NCI-H1436 treated with DMSO at 0.1 percent for 48 hours (cell line): ENCODE data around the gene RASGEF1C.

Experiments
- DNase-seq: peaks from one replicate; lab custom pipeline; 2025; lab: John Stamatoyannopoulos, UW

The RASGEF1C gene

DNA sequence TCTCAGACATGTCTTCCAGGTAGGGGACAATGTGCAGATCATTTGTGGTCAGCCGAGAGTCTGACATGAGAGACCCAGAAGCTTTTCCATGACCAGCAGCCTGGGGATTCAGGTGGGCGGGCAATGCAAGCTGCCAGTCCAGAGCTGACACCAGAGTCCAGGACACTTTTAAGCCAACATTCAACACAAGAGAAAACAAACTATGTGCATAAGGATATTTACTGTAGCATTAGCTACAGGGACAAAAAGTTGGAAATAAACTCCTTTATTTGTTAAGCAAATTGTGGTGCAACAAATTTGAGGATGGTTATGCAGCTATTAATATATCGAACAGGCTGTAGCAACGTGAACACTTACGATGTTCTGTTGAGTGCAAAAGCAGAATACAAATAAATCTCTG lies 127.5 kb downstream of the RASGEF1C start:
- no peak for DNase-seq

DNA sequence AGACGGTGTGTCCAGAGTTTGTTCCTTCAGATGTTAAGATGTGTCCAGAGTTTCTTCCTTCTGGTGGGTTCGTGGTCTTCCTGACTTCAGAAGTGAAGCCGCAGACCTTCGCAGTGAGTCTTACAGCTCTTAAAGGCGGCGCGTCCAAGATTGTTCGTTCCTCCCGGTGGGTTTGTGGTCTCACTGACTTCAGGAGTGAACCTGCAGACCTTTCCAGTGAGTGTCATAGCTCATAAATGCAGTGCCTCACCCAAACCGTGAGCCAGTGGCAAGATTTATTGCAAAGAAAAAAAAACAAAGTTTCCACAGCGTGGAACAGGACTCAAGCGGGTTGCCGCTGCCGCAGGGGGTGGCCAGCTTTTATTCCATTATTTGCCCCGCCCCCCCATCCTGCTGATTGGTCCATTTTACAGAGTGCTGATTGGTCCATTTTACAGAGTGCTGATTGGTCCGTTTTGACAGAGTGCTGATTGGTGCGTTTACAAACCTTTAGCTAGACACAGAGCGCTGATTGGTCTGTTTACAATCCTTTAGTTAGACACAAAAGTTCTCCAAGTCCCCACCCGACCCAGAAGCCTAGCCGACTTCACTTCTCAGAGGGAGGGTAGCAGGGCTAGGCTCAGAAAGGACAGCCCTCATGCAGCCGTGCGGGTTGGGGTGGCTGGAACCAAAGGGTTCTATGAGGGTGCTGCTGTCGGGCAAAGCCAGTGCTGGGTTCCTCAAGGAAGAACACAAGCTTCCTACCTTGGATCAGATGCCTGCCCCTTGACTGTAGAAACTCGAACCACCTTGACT lies 128.3 kb downstream of the RASGEF1C start:
- DNase-seq: no peak

DNA sequence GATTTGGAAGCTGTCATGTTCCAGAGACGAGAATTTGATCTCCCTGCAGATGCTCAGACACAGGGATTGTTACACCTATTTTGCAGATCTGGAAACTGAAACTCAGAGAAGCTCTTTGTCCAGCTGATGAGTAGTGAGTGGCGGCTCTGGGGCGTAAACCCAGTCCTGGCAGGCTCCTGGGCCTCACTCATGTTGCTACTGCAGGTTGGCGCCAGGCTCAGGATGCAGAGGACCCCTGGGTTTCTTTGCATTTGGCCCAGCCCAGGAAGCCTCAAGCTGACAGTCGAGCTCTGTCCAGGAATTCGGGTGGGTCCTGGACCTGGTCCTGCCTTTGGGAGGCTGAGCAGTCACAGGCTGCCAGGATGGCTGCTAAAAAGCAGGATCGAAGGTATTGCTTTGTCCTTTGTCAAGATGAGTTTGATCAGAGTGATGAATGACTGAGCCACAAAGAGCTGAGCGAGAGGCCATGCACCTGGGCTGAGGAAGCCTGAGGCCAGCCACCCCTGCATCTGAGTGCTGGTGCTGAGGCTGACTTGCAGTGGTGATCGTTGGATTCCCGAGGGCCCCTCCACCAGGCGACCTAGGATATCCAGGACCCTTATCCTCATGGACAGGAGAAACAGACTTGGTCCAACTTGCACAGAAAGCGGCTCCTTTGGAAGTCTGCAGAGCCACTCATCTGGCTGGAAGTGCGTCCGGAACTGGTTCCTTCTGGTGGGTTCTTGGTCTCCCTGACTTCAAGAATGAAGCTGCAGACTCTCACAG lies 129.1 kb downstream of the RASGEF1C start:
- no peak for DNase-seq

DNA sequence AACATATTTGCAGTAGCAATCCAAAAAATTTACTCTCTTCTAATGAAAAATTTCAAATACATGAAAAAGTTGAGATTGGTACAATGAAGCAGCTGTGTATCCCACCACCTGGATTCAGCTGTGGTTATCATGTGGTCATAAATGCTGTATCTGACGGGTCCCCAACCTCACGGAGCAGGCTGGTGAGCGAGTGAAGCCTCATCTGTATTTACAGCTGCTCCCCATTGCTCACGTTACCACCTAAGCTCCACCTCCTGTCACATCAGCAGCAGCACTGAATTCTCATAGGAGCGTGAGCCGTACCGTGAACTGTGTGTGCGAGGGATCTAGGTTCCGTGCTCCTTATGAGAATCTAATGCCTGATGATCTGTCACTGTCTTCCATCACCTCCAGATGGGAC lies 130.7 kb downstream of the RASGEF1C start:
- DNase-seq: no peak

DNA sequence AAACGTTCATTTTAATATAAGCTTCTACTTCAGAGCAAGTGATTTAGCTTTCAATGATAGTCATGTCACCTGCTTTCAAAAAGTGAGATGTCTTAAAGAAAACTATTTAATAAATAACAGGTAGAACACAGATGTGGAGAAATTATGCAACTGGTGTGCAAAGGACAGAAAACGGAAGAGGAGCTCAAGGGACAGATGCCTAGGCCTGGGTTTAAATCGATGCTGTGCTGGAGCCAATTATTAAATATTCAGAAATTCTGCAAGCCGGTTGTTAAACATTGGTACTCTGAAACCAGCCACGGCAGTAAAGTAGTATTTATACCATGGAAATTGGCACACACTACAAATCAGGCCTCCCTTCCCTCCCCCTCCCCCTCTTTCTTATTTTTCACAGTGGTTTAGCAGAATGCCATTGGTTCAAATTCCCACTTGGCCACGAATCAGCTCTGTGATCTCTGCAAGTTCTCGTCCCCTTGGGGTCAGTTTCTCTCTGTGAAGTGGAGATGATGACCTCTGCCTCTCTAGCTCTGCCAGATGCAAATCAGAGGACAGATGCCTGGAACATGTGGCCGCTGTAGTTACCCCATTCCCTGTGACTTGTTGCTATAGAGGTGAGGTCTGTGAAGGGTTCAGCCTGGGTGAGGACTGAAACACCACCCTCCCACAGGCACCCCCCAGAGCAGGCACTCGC lies 131.3 kb downstream of the RASGEF1C start:
- DNase-seq: no peak

DNA sequence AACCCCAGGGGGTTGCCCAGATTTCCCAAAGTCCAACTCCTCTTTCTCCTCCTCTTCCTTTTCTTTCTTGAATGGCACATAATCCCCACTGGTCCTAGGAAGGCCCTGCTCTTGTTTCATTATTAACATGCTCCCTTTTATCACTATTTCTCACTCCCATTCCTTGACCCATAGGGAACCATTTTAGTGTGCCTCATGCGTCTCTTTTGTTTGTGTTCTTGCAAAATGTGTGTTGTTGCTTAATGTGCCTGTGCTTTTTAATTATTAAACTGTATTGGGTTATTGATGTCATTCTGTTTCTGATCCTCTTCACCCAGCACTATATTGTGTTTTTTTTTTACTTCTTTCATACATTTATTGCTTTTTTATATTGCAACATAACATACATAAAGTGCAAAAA lies 133.3 kb downstream of the RASGEF1C start:
- no peak for DNase-seq

DNA sequence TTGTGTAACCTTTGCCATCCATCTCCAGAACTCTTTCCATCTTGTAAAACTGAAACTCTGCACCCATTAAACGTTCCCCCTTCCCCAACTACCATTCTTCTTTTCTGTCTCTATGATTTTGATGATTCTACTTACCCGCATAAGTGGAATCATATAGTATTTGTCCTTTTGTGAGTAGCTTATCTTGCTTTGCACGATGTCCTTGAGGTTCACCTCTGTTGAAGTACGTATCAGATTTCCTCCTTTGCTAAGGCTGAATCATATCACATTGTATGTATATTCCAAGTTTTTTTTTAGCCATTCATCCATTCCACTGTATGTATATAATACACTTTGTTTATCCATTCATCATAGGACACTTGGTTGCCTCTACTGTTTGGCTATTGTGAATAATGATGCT lies 134.5 kb downstream of the RASGEF1C start:
- no peak for DNase-seq

DNA sequence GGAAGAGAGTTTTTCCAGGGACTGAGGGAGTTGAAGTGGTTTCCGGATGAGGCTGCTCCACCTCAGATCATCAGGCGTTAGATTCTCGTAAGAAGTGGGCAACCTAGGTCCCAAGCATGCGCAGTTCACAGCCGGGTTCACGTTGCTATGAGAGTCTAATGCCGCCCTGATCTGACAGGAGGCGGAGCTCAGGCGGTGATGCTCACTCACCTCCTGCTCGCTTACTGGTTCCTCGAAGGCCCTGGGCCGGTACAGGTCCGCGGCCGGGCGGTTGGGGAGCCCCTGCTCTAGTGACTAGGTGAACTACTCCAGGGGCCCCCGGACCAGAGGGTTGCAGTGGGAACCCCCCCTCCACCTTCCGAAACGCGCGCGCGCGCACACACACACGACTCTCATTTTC lies 136.5 kb downstream of the RASGEF1C start:
- no peak for DNase-seq

DNA sequence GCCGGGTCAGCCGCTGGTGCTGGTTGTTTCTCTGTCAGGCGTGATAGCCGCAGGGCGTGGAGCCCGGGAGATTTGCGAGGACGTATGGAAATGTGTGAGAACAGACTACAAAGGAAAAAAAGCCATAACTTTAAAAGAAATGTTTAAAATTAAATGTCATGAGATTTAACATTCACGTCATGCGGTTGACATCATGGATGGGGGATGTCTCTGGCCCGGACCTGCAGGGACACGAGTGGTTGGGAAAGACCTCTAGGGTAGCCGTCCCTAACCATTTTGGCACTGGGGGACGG lies 136.8 kb downstream of the RASGEF1C start:
- DNase-seq: no peak

DNA sequence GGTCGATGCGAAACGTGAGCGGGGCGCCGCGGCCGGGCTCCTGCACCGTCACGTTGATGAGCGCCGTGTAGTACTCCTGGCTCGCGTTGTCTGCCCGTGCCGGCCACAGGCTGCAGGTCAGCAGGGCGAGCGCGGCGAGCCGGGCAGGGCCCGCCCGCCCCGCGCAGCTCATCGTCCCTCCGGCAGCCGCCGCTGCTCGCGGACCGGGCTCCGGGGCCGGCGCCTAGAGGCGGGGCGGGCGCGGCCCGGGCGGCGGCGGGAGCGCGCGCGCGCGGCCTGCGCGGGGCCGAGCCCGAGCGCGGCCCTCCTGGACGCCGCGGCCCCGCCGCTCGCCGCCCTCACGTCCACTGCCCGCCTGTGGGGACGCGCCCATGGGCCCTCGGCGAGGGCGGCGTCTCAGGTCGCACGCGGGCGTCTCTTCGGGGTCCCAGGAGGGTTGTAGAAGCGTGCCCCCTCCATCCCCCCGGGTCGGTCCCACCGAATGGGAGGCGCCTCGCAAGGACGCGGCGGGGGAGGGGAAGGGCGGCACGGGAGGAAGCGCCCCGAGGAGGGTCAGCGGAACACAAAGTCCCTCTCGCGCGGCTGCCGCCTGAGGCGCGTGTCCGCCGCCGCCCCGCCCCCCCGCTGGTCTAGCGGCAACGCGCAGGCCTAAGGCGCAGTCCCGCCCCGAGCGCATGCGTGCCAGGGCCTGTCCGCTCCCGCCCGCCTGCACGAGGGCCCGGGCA lies 137.3 kb downstream of the RASGEF1C start, which contains the start of gene RNF130:
RNF130 (minus strand) TSS at position 229 of the 725 bp plus-strand sequence; CDS start at position 172, 57 bp downstream.
- DNase-seq: no peak

DNA sequence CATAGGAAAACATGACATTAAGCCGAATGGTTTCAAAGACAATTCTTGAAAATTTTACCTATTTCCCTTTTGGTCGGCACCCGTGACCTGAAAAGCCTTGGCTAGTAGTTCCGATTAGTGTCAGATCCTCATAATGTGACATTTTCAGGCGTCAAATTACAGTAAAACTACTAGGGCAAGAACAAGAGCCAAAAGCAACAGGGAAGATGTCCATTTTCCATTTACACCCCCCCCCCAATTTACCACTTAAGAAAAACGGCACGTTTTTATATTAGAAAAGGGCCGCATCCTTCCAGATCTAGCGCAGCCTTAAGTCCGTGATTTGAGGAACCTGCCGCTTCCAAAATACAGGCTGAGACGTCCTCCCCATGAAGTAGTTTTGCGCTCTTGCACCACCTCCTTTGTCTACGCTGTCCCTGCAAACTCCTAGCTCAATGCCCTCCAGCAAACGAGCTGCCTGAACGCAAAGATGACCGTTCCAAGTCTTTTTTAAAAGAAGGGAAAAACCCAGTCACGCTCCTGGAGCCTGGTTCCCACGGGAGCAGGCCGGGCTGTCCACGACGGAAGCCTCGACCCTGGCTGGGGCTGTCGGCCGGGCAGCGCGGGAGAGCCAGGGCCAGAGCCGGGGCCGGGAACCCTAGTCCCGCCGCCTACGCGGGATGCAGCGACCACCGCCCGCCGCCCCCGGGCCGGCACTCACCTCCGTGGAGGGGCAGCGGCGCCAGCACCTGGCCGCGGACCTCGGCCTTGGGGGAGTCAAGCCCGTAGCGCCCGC lies 138.1 kb downstream of the RASGEF1C start:
- DNase-seq: no peak

DNA sequence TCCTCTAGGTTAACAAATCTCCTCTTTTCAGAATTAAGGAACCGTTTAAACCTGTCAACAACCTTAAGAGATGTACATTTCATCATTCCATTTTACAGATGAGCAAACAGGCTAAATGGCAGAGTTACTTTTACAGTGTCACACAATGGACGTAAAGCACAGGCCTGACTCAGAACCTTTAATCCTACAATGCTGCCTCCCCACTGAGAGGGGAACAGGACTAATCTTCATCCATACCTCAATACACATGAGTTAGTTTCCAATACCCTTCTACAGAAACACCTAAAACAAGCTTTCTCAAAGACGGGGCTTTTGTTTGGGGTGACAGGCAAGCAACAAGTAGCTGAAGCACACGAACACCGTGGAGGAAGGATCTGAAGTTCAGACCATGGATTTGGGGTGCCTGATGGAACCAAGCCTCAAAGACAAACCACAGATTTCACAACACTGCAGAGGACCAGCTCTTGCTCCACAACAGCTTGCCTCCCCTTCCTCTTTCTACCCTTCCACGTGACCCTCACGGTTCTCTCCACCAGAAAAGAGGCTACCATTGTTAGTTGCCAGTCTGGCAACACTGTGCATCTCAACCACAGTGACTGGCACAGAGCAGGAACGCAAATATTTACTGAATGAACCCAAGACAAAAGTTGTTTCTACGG lies 139.3 kb downstream of the RASGEF1C start:
- DNase-seq: no peak

DNA sequence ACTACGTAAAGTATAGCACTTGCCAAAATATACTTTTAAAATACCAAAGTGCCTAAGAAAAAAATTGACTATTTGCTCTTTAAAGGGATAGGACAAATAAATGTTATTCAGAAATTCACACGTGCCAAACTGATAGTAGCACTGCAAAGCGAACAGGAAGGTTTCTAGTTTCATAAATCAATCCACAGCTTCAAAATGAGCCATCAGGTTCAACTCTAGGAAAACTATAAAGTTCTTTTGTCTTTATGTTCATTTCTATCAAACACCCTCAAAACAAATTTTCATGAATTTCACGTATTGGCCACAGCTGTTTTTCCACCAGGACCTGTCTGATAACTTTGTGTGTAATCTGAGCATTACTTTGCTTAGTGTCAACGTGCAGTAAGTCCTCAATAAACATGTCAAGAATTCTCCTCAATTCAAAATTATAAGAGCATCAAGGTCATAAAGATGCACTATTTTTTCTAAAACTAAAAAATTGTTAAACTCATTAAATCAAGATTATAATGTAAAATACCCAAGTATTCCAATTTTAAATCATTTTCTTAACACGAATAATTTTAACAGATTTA lies 140.4 kb downstream of the RASGEF1C start:
- no peak for DNase-seq

DNA sequence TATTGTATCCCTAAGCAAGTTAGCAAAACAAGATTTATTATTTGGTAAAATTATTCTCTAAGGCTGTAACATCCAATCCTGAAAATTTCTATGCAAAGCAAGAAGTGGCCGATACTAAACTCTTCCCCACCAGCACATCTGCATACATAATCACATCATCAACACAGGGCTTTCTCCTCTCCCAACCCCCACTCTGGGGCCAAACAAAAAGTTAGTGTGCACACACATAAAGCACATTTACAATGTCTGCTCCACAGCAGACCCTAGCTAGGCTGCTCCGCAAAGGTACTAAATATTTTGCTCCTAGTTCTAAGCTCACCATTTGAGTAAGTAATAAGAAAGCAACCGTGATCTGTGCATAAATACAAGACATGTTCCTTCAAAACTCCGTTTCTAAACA lies 141.0 kb downstream of the RASGEF1C start:
- no peak for DNase-seq

DNA sequence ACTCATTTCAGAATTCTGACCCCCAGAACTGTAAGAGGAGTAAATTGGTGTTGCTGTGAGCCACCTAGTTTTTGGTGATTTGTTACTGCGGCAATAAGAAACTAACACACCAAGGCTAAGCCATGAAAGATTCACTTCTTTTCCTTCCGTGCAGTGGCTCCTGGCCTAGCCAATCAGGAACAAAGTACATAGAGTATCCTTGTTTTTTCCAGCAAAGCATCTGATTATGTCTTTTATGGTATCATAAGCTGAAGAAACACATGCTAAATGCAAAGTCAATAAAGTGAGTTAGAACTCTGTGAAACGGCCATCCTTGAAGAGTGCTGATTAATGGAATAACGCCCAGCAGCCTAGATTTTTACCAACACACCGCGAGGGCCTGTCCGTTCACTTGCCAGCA lies 148.8 kb downstream of the RASGEF1C start:
- no peak for DNase-seq

DNA sequence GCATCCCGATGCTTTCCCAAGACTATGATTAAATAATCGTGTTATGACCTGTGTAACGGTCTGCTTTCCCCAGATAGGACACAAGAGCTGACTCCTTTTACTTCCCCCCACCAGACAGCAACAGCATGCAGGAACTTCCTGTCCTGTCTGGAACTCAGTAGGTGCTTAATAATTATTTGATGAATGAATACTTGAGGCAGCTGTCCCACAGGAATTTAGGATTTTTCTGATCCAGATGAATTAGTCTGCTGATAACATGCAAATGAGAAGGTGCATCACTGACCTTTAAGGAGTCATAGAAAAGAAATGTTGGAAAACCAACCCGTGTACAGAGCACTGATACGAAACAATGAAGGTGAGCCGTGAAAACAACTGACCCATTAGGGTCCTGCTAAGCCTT lies 149.7 kb downstream of the RASGEF1C start:
- no peak for DNase-seq

DNA sequence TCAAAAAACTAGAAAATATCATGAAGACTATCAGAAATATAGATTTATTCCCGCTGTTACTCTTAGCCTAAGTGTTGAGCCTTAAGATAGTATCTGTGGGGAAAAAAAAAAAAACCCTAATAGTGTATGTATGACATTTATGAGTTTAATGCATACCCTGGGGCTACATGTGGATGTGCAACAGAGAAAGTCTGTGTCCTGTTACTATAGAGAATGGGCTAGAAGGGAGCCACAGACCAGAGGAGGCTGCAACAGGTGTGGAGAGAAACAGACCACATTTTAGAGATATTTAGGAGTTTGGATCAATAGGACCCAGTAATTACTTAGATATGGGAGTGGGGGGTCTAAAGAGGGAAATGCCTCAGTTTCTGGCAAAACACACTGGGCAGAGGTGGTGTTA lies 152.9 kb downstream of the RASGEF1C start:
- no peak for DNase-seq

DNA sequence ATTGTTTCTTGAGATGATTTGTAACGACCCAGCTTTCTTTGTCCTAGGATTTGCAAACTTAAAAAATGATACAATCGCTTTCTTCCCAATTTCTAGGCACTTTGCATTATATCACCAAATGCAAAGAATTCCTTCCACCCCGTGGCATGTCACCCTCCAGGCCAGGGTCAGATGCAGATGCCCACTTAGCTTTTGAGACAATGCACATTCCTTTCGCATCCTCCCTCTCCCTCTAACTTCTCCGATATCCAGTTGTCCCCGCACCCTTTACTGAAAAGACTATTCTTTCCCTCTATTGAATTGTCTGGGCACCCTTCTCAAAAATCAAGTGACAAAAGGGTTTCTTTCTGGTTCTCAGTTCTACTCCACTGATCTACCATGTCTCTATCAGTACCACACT lies 154.8 kb downstream of the RASGEF1C start:
- DNase-seq: no peak

DNA sequence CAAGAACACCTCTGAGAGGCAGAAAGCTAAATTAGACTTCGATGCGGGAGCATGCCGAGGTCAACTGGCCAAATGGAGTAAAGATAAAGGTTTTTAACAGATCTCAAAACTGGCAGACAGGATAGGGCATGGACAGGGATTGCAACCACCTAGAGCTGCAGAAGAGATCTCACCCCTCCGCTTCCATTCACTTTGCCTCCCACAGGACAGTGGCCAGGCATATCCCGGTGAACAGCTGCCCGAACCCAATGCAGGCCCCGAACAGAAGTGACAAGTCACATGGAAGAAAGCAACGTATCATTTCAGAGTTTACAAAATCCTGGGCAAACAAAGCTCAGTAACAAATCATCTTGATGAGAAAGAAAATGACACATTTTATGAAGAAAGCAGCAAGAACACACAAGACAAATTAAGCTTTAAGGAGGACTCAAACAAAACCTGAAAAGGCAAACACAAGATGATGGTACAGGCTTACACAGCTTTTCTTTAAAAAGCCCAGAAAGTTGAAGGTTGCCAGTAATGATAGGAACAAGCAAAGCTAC lies 155.9 kb downstream of the RASGEF1C start:
- no peak for DNase-seq

DNA sequence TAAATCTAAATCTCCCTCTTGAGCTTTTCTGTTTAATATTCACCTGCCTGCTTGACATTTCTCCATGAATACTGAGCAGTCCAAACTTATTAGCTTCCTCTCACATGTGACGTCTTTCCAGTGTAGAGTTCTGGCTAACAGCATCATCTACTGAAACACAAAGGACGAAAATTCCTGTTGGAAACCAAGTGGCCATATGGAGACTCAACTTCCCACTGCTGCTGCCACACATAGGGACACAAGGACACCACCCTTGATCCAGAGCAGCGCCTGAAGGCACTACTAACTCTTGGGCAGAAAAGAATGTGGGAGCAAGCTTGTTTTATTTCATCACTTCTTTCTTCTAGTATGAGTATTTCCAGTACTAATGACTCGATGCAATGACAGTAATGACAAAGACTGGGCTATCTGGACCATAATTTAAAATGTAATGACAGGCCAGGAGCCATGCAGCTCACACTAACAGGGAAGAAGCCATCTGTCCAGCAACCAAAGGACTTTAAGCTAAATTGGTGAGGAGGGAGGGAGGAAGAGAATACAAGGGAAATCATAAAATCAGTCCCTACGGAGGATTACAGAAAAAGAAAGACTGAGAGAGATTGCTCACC lies 156.7 kb downstream of the RASGEF1C start:
- no peak for DNase-seq
